Stimulated activated CD8-positive, alpha-beta memory T cell treated with anti-CD3 and anti-CD28 coated beads, Interleukin-4, amount 100 ng/mL, for 1 hour (primary cell): Measurements from ENCODE around the gene STAT6.
A peak's percentile ranks its signal among the peaks of the same experiment; 100 is the strongest.
"Not testable (repeated sequence)": the region's sequence is repeated elsewhere in the genome, so short reads cannot be mapped to it uniquely, and the experiment has no call there.

Experiments used
- DNase-seq, 2 donors: peaks; one replicate each; pipeline ENCODE4 v3.0.0-alpha.2; 2020; ENCODE audit warnings: low read depth in 2 of 2, low spot score in 1 of 2

STAT6 gene

GRCh38 chr12:57127101-57127725 lies 16.1 kb upstream of the STAT6 start:
- peak in 1 of 2 donors; percentile 29 for DNase-seq

GRCh38 chr12:57126561-57126960 lies 15.4 kb upstream of the STAT6 start:
- no peak for DNase-seq

GRCh38 chr12:57126061-57126460 lies 14.9 kb upstream of the STAT6 start:
- no peak for DNase-seq

- DNase-seq = peak; percentile 53 to 61
These were observed 13.2 kb upstream of the STAT6 start for GRCh38 chr12:57124261-57124877.

GRCh38 chr12:57123813-57124212 lies 12.7 kb upstream of the STAT6 start:
- DNase-seq = no peak

- DNase-seq = not testable (repeated sequence)
These were observed 9.6 kb upstream of the STAT6 start for GRCh38 chr12:57120718-57121117.

GRCh38 chr12:57119294-57120085 lies 8.3 kb upstream of the STAT6 start:
- no peak for DNase-seq

- no peak for DNase-seq
These were observed 7.6 kb upstream of the STAT6 start for GRCh38 chr12:57118711-57119271.

GRCh38 chr12:57116580-57117281 lies 5.6 kb upstream of the STAT6 start:
- no peak for DNase-seq

- peak in 1 of 2 donors; percentile 84 for DNase-seq
These were observed 1.5 kb upstream of the STAT6 start for GRCh38 chr12:57112492-57113294.

GRCh38 chr12:57110104-57111030 lies 795 bp downstream of the STAT6 start:
- no peak for DNase-seq

GRCh38 chr12:57109207-57110103 lies 1.7 kb downstream of the STAT6 start:
- DNase-seq = no peak

GRCh38 chr12:57107456-57108155 lies 3.6 kb downstream of the STAT6 start:
- DNase-seq = no peak

GRCh38 chr12:57106021-57106708 lies 5.0 kb downstream of the STAT6 start:
- DNase-seq = no peak

- no peak for DNase-seq
These were observed 6.0 kb downstream of the STAT6 start for GRCh38 chr12:57105011-57105753.

GRCh38 chr12:57104292-57104910 lies 6.8 kb downstream of the STAT6 start:
- no peak for DNase-seq
